H1 (cell line): ENCODE results near the gene ADCY7. TPM values are rescaled to one million over a fixed set of nuclear protein-coding genes. Genes with fewer than 3 reads are reported as not detected.

ENCODE experiments used
- CTCF ChIA-PET: fragments of 300-600 bp; sonication (Branson Sonifier 250); formaldehyde crosslinking; loops from one replicate; lab custom pipeline; 2021; ENCODE audit not compliant: partially characterized antibody; lab: Charles Lee
- POLR2A ChIA-PET: fragments of 300-600 bp; sonication (Branson Sonifier 250); formaldehyde crosslinking; loops from one replicate; lab custom pipeline; 2021; ENCODE audit warnings: inconsistent platforms; ENCODE audit not compliant: partially characterized antibody; lab: Charles Lee
- DNase-seq, 2 experiments: peaks; one replicate each; pipeline versions ENCODE4 v3.0.0 to v3.0.0-alpha.2; 2010 to 2022; ENCODE audit warnings: low spot score in 2 of 2, low read depth in 1 of 2, mixed read lengths in 1 of 2
- FAIRE-seq: peaks from 2 replicates; lab custom pipeline; 2011; peaks lifted over from hg19 to GRCh38; lab: Jason Lieb, UNC
- H2AFZ ChIP-seq: 2 replicates; pipeline ENCODE4 v1.8.1; 2012; ENCODE audit warnings: low read length, inconsistent platforms
- H2AK5ac ChIP-seq: 2 replicates; pipeline ENCODE4 v1.6.1; 2013; ENCODE audit warnings: low read depth, low read length
- H2BK120ac ChIP-seq: replicated peaks from 2 replicates; pipeline ENCODE3; 2013; ENCODE audit warnings: low read depth, low read length, inconsistent platforms
- H2BK12ac ChIP-seq: 2 replicates; pipeline ENCODE4 v1.6.1; 2013; ENCODE audit warnings: low read depth, low read length
- H2BK15ac ChIP-seq: 2 replicates; pipeline ENCODE4 v1.6.1; 2013; ENCODE audit warnings: low read length
- H2BK20ac ChIP-seq: 2 replicates; pipeline ENCODE4 v1.6.1; 2013; ENCODE audit warnings: low read length
- H2BK5ac ChIP-seq: 2 replicates; pipeline ENCODE4 v1.6.1; 2013; ENCODE audit warnings: low read depth, low read length
- H3K14ac ChIP-seq: 2 replicates; pipeline ENCODE4 v1.6.1; 2013; ENCODE audit warnings: inconsistent platforms; ENCODE audit not compliant: insufficient read length
- H3K18ac ChIP-seq: 2 replicates; pipeline ENCODE4 v1.6.1; 2013; ENCODE audit warnings: low read length; ENCODE audit errors: extremely low read depth
- H3K23ac ChIP-seq: 2 replicates; pipeline ENCODE4 v1.6.1; 2013; ENCODE audit warnings: inconsistent platforms; ENCODE audit not compliant: insufficient read length
- H3K23me2 ChIP-seq: 2 replicates; pipeline ENCODE4 v1.6.1; 2013; ENCODE audit warnings: low read depth, low read length
- H3K27ac ChIP-seq: 2 replicates; pipeline ENCODE4 v1.6.1; 2011; ENCODE audit warnings: low read depth, low read length, inconsistent platforms
- H3K27me3 ChIP-seq, 4 experiments: replicated peaks in 1 of 4; 1 replicate in 1 of 4; 2 replicates in 3 of 4; pipeline versions ENCODE4 v1.6.1 to v1.8.1; 2011 to 2013; ENCODE audit warnings: low read length in 3 of 4, mild to moderate bottlenecking in 3 of 4, inconsistent platforms in 2 of 4, mixed read lengths in 2 of 4, moderate library complexity in 1 of 4; ENCODE audit not compliant: control insufficient read depth in 3 of 4, insufficient read depth in 3 of 4; ENCODE audit errors: extremely low read depth in 1 of 4
- H3K36me3 ChIP-seq, 4 experiments: 2 replicates each; pipeline versions ENCODE4 v1.6.1 to v1.8.1; 2011 to 2013; ENCODE audit warnings: mild to moderate bottlenecking in 4 of 4, low read length in 3 of 4, moderate library complexity in 2 of 4, control low read depth in 1 of 4, inconsistent platforms in 1 of 4; ENCODE audit not compliant: insufficient read depth in 4 of 4, control insufficient read depth in 2 of 4
- H3K4ac ChIP-seq: replicated peaks from 2 replicates; pipeline ENCODE3; 2013; ENCODE audit warnings: low read length, low read depth, mixed read lengths, inconsistent platforms; ENCODE audit not compliant: insufficient read length
- H3K4me1 ChIP-seq, 4 experiments: replicated peaks in 1 of 4; 1 replicate in 1 of 4; 2 replicates in 3 of 4; pipeline versions ENCODE4 v1.6.1 to v1.8.1; 2011 to 2013; ENCODE audit warnings: low read length in 3 of 4, inconsistent platforms in 2 of 4, mixed read lengths in 1 of 4; ENCODE audit not compliant: insufficient read depth in 4 of 4, control insufficient read depth in 3 of 4
- H3K4me2 ChIP-seq, 2 experiments: 2 replicates each; pipeline versions ENCODE4 v1.6.1 to v1.8.1; 2011 to 2013; ENCODE audit warnings: low read depth in 2 of 2, low read length in 2 of 2, control low read depth in 1 of 2, inconsistent platforms in 1 of 2, mild to moderate bottlenecking in 1 of 2; ENCODE audit not compliant: insufficient read depth in 1 of 2
- H3K4me3 ChIP-seq, 4 experiments: fragments of 200-600, 300-600 bp in 1 of 4; sonication (generic), shearing (Covaris generic), sonication (Bioruptor Twin) in 1 of 4; 2 replicates each; pipeline versions ENCODE4 v1.5.1 to v1.8.1; 2011 to 2016; ENCODE audit warnings: low read length in 4 of 4, low read depth in 3 of 4, control low read depth in 2 of 4, inconsistent platforms in 2 of 4, mild to moderate bottlenecking in 2 of 4, mixed read lengths in 1 of 4, moderate library complexity in 1 of 4; ENCODE audit not compliant: insufficient read depth in 2 of 4; ENCODE audit errors: extremely low read depth in 1 of 4
- H3K56ac ChIP-seq: replicated peaks from 2 replicates; pipeline ENCODE3; 2013; ENCODE audit warnings: low read depth, mild to moderate bottlenecking, mixed read lengths, low read length, inconsistent platforms; ENCODE audit not compliant: insufficient read length
- H3K79me1 ChIP-seq: 2 replicates; pipeline ENCODE4 v1.6.1; 2013; ENCODE audit warnings: low read depth, low read length, control low read depth
- H3K79me2 ChIP-seq, 2 experiments: 2 replicates each; pipeline versions ENCODE4 v1.6.1 to v1.8.1; 2012 to 2013; ENCODE audit warnings: low read length in 2 of 2, mild to moderate bottlenecking in 2 of 2, inconsistent platforms in 1 of 2; ENCODE audit not compliant: insufficient read depth in 2 of 2, control insufficient read depth in 1 of 2
- H3K9ac ChIP-seq, 4 experiments: replicated peaks in 1 of 4; 1 replicate in 1 of 4; 2 replicates in 3 of 4; pipeline versions ENCODE4 v1.6.1 to v1.8.1; 2011 to 2013; ENCODE audit warnings: low read depth in 3 of 4, low read length in 3 of 4, control low read depth in 2 of 4, mild to moderate bottlenecking in 2 of 4, moderate library complexity in 2 of 4, inconsistent platforms in 1 of 4; ENCODE audit errors: extremely low read depth in 1 of 4
- H3K9me3 ChIP-seq, 2 experiments: 2 replicates each; pipeline versions ENCODE4 v1.6.1 to v1.8.1; 2012 to 2013; ENCODE audit warnings: mild to moderate bottlenecking in 2 of 2, moderate library complexity in 2 of 2, control low read depth in 1 of 2, inconsistent platforms in 1 of 2, low read depth in 1 of 2, low read length in 1 of 2, mixed read lengths in 1 of 2; ENCODE audit not compliant: insufficient read depth in 2 of 2
- H4K20me1 ChIP-seq, 2 experiments: replicated peaks in 1 of 2; 2 replicates each; pipeline versions ENCODE3 to v1.8.1; 2011 to 2013; ENCODE audit warnings: inconsistent platforms in 2 of 2, low read length in 2 of 2, mild to moderate bottlenecking in 1 of 2; ENCODE audit not compliant: insufficient read depth in 2 of 2, control insufficient read depth in 1 of 2
- H4K5ac ChIP-seq: 2 replicates; pipeline ENCODE4 v1.6.1; 2013; ENCODE audit warnings: low read length, low read depth, mixed read lengths, inconsistent platforms; ENCODE audit not compliant: insufficient read length
- H4K8ac ChIP-seq: 2 replicates; pipeline ENCODE4 v1.8.0; 2013; ENCODE audit warnings: mild to moderate bottlenecking, moderate library complexity, low read length, inconsistent platforms; ENCODE audit not compliant: insufficient read depth; ENCODE audit errors: extremely low read depth
- H4K91ac ChIP-seq: replicated peaks from 2 replicates; pipeline ENCODE3; 2013; ENCODE audit warnings: low read length, mixed read lengths, inconsistent platforms; ENCODE audit not compliant: insufficient read length
- ASH2L ChIP-seq: fragments of 200-600, 300-600 bp; sonication (generic); IDR thresholded peaks from one replicate; pipeline ENCODE4 v1.7.1; 2017; ENCODE audit warnings: low read length
- BACH1 ChIP-seq: IDR thresholded peaks from 2 replicates; pipeline ENCODE4 v1.6.1; 2012; ENCODE audit warnings: low read length, improper control_type of control experiment
- BRCA1 ChIP-seq: IDR thresholded peaks from 2 replicates; pipeline ENCODE4 v1.6.1; 2012; ENCODE audit warnings: low read depth, low read length, improper control_type of control experiment
- CBX8 ChIP-seq: fragments of 300-800, 300-1000 bp; sonication (generic); IDR thresholded peaks from 2 replicates; pipeline ENCODE4 v1.7.1; 2016; ENCODE audit warnings: low read depth, low read length, borderline replicate concordance
- CHD1 ChIP-seq: IDR thresholded peaks from 2 replicates; pipeline ENCODE4 v1.6.1; 2012; ENCODE audit warnings: low read depth, low read length, improper control_type of control experiment
- EP300 ChIP-seq, 2 experiments: IDR thresholded peaks; 1 replicate in 1 of 2; 2 replicates in 1 of 2; pipeline ENCODE4 v1.6.1; 2011 to 2012; ENCODE audit warnings: low read depth in 2 of 2, low read length in 2 of 2, mild to moderate bottlenecking in 2 of 2, borderline replicate concordance in 1 of 2, inconsistent platforms in 1 of 2, moderate library complexity in 1 of 2
- GABPA ChIP-seq: IDR thresholded peaks from 2 replicates; pipeline ENCODE4 v1.6.1; 2011; ENCODE audit warnings: mild to moderate bottlenecking, low read length, moderate library complexity, borderline replicate concordance; ENCODE audit not compliant: insufficient read depth
- HDAC6 ChIP-seq: IDR thresholded peaks from one replicate; pipeline ENCODE4 v1.7.1; 2012; ENCODE audit warnings: low read depth, mild to moderate bottlenecking, inconsistent platforms, low read length, moderate library complexity
- MAFK ChIP-seq: IDR thresholded peaks from 2 replicates; pipeline ENCODE4 v1.6.1; 2012; ENCODE audit warnings: low read depth, mild to moderate bottlenecking, improper control_type of control experiment, low read length
- NRF1 ChIP-seq: IDR thresholded peaks from 2 replicates; pipeline ENCODE4 v1.6.1; 2011; ENCODE audit warnings: mild to moderate bottlenecking, low read depth, low read length, improper control_type of control experiment
- POLR2A ChIP-seq, 2 experiments: IDR thresholded peaks; 1 replicate in 1 of 2; 2 replicates in 1 of 2; pipeline ENCODE4 v1.6.1; 2011; ENCODE audit warnings: low read depth in 2 of 2, low read length in 2 of 2, mild to moderate bottlenecking in 2 of 2; ENCODE audit errors: control extremely low read depth in 1 of 2
- POLR2AphosphoS5 ChIP-seq: IDR thresholded peaks from 2 replicates; pipeline ENCODE4 v1.6.1; 2011; ENCODE audit warnings: low read depth, low read length
- TAF1 ChIP-seq: IDR thresholded peaks from 2 replicates; pipeline ENCODE4 v1.6.1; 2011; ENCODE audit warnings: mild to moderate bottlenecking, low read depth, low read length
- TCF12 ChIP-seq: IDR thresholded peaks from 2 replicates; pipeline ENCODE4 v1.6.1; 2011; ENCODE audit warnings: low read depth, mild to moderate bottlenecking, low read length
- TEAD4 ChIP-seq: IDR thresholded peaks from 2 replicates; pipeline ENCODE4 v1.6.1; 2012; ENCODE audit warnings: low read depth, low read length, inconsistent platforms, mixed read lengths
- WGBS, 2 experiments: shearing (Covaris generic) in 1 of 2; methylation state at CpG; one replicate each; pipeline versions ENCODE4 v1.1.6 to v1.1.7; 2013 to 2015; ENCODE audit warnings: low lambda C conversion rate in 2 of 2, mixed read lengths in 2 of 2, inconsistent platforms in 1 of 2, low coverage in 1 of 2, missing lambda C conversion rate in 1 of 2; ENCODE audit not compliant: insufficient replicate concordance in 2 of 2, insufficient coverage in 1 of 2, insufficient read length in 1 of 2; ENCODE audit errors: extremely low coverage in 1 of 2, missing lambda C conversion rate in 1 of 2; 5-methylcytosine and 5-hydroxymethylcytosine counted together
- polyA plus RNA-seq, 7 experiments: library from polyadenylated mRNA; depleted of rRNA in 3 of 7; stranded (reverse) in 5 of 7; unstranded in 2 of 7; fragments of >200 nt in 5 of 7; fragments of 200-250 nt in 2 of 7; gene quantifications; 1 replicate in 5 of 7; 2 replicates in 1 of 7; 4 replicates in 1 of 7; pipeline versions ENCODE4 v1.2.1 to v1.2.3, GENCODE V29; 2011 to 2013; ENCODE audit warnings: missing spikeins in 2 of 7, mixed read lengths in 2 of 7
- total RNA-seq: library from RNA; stranded (reverse); fragmentation: NEBNext Ultra II Directional; extraction: Animal tissue kit (Norgen Biotek cat#: 25700); gene quantifications from 2 replicates; pipeline ENCODE4 v1.2.1, GENCODE V29; 2021
- TF ChIP-seq, protein P1 (sequence below): IDR thresholded peaks from 2 replicates; pipeline ENCODE4 v1.6.1; 2012; ENCODE audit warnings: inconsistent platforms

The ADCY7 gene
- total and polyA plus RNA-seq, 2 of the 8 experiments (the other 6 are each of a cell fraction or from before 2014, with no cell fraction given): 2.4 to 5.1 TPM

DNA sequence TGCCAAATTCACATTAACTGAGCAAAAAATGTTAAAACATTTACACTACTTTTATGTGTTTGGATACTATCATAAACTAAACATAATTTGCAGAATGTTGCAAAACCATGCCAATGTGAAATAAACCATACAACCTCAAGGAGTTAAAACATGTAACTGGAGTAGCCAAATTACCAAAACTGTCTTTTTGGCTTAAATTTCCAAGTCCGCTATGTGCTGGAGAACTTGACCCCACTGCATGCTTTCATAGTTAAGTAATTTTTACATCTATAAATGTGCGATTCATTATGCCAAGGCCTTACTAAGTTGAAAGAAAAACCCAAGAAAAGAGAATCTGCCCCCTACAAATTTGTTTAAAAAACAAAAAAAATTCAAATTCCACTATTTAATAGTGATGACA, 74.2 kb downstream of the ADCY7 start:
- H3K9ac ChIP-seq: no peak overlapping the region
- FAIRE-seq: no peak
- no peak overlapping the region for H2BK15ac ChIP-seq
- WGBS, 2 experiments: 91% methylated on average over 2 of the region's 2 CpGs; no CpG with 5 or more reads in 1 of the 2 experiments
- no peak overlapping the region for H2BK20ac ChIP-seq
- H2BK120ac ChIP-seq: no peak overlapping the region
- no peak overlapping the region for H3K14ac ChIP-seq
- no peak overlapping the region for H2AFZ ChIP-seq
- H4K91ac ChIP-seq: no peak overlapping the region
- peaks cover 0 to 4% of the 10 kb centered on the region in 2 experiments; a peak in 2 of 4 replicates for H3K9me3 ChIP-seq
- ChIA-PET POLR2A (no interaction called here), CTCF (interaction anchor here (1.3 to 2.3 kb wide), 2 partner anchors 12 to 14 kb away, joined by 4 to 16 read pairs; no protein-coding TSS in a partner anchor)
- no peak overlapping the region for H3K27ac ChIP-seq
- H3K27me3 ChIP-seq: no peaks in the 10 kb centered on the region
- no peaks in the 10 kb centered on the region for H3K4me1 ChIP-seq
- no peak overlapping the region for H4K8ac ChIP-seq
- no peaks in the 10 kb centered on the region; the same call in 1 of the 2 replicates for H3K23me2 ChIP-seq
- no peak overlapping the region for H3K18ac ChIP-seq
- H4K20me1 ChIP-seq: peaks cover 0 to 2% of the 10 kb centered on the region in 2 experiments
- peaks cover 3 to 40% (median 19%) of the 10 kb centered on the region in 4 experiments for H3K36me3 ChIP-seq
- H3K4ac ChIP-seq: no peak overlapping the region
- no peaks in the 10 kb centered on the region for H3K79me2 ChIP-seq
- H3K4me3 ChIP-seq: no peak overlapping the region
- no peak overlapping the region for H3K4me2 ChIP-seq
- no peak for DNase-seq
- no peak overlapping the region for H2BK5ac ChIP-seq
- H3K56ac ChIP-seq: no peak overlapping the region
- H4K5ac ChIP-seq: no peak overlapping the region
- H3K79me1 ChIP-seq: no peaks in the 10 kb centered on the region
- no peak overlapping the region for H3K23ac ChIP-seq
- H2AK5ac ChIP-seq: no peak overlapping the region
- no peak overlapping the region for H2BK12ac ChIP-seq
- TF ChIP-seq, protein P1, sequence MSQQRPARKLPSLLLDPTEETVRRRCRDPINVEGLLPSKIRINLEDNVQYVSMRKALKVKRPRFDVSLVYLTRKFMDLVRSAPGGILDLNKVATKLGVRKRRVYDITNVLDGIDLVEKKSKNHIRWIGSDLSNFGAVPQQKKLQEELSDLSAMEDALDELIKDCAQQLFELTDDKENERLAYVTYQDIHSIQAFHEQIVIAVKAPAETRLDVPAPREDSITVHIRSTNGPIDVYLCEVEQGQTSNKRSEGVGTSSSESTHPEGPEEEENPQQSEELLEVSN: no peak
- TF ChIP-seq NRF1 (no peak), POLR2AphosphoS5 (no peak), TEAD4 (no peak), BACH1 (no peak), POLR2A (IDR thresholded peaks at IDR 0.05; ENCODE audit: control extremely low read depth in 1 of 2, low read depth in 2 of 2, low read length in 2 of 2) (no peak), CBX8 (no peak), MAFK (no peak), CHD1 (no peak), ASH2L (no peak), TCF12 (no peak), EP300 (IDR thresholded peaks at IDR 0.05; ENCODE audit: borderline replicate concordance in 1 of 2, low read depth in 2 of 2, low read length in 2 of 2) (no peak), TAF1 (no peak), BRCA1 (no peak), GABPA (no peak), HDAC6 (no peak)
